ENCODE results near the gene TXN2.
"Not testable (repeated sequence)": the region's sequence is repeated elsewhere in the genome, so short reads cannot be mapped to it uniquely, and the experiment has no call there.

TXN2 gene

DNA sequence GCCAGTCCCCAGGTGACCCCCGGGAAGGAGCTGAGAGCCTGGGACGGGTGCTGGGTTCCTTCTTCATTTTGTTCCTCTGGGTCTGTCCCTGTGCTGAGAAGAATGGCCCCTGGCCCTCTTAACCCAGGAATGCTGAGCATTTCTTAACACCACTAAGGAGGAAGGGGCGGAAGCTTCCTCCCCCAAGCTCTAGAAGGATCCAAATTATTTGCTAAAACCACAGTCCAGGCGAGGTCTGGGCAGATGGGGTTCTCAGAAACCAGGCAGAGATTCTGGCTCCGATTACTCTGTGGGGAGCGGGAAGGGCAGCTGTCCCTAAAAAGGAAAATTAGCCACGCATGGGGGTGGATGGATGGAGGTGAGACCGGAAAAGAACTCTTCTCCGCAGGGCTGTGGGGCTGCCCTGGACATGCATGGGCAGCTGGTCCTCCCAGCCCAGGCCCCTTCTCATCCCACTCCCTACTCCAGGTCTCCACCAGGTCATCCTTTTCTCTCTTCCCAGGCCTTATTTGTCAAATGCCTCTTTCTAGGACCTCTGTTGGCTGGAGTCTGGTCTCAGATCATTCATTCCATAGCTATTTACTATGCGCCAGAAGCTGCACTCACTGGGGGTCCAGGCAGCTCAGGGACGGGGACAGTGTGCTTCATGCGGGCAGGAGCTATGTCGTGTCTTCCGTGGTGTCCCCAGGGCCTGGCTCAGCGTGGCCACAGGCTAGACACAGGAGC, 48.7 kb downstream of the TXN2 start:
- DNase-seq (ENCODE audit: extremely low read depth in 1 of 2, low read depth in 1 of 2) = no peak

DNA sequence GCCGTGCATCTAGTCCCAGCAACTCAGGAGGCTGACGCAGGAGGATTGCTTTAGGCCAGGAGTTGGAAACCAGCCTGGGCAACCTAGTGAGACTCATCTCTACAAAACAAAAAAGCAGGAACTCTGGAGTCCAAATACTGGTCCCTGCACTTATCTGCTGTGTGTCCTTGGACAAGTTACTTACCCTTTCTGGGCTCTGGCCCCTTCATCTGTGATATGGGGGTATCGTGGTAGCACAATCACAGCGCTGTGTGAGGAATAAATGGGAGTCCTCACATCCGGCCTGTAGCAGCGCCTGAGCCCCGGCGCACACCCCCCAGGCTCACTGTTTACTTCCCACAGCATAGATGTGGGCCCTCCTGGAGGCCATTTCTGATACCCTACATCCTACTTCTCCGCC, 49.5 kb downstream of the TXN2 start:
- DNase-seq (ENCODE audit: extremely low read depth in 1 of 2, low read depth in 1 of 2) = no peak

- DNase-seq (ENCODE audit: extremely low read depth in 1 of 2, low read depth in 1 of 2) = no peak
Observed at GRCh38 chr22:36430863-36431262, 50.6 kb downstream of the TXN2 start.

DNA sequence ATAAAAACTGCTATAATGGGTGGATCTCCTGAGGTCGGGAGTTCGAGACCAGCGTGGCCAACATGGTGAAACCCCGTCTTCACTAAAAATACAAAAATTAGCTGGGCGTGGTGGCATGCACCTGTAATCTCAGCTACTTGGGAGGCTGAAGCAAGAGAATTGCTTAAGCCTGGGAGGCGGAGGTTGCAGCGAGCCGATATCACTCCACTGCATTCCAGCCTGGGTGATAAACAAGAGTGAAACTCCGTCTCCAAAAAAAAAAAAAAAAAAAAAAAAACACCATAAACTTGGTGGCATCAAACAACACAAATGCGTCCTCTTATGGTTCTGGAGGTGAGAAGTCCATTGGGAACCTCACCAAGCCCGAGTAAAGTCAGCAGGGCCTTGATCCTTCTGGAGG, 53.5 kb downstream of the TXN2 start:
- not testable (repeated sequence) for DNase-seq (ENCODE audit: extremely low read depth in 1 of 2, low read depth in 1 of 2)

GRCh38 chr22:36425977-36426523, 55.4 kb downstream of the TXN2 start:
- DNase-seq (ENCODE audit: extremely low read depth in 1 of 2, low read depth in 1 of 2) = no peak

DNA sequence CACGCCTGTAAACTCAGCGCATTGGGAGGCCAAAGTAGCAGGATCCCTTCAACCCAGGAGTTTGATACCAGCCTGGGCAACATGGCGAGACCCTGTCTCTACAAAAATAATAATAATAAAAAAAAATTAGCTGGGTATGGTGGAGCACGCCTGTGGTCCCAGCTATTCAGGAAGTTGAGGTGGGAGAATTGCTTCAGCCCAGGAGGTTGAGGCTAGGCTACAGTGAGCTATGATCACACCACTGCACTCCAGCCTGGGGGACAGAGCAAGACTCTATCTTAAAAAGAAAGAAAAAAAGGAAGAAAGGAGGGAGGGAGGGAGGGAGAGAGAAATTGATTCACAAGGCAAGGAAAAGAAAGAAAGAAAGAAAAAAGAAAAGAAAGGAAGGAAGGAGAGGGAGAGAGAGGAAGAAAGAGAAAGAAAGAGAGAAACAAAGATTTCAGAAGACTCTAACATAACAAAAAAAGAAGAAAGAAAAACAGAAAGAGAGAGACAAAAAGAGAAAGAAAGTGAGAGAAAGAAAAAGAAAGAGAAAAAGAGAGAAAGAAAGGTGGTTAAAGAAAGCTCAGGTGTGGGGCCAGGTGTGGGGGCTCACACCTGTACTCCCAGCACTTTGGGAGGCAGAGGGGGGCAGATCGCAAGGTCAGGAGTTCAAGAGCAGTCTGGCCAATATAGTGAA, 56.4 kb downstream of the TXN2 start:
- DNase-seq (ENCODE audit: extremely low read depth in 1 of 2, low read depth in 1 of 2) = no peak

- not testable (repeated sequence) for DNase-seq (ENCODE audit: extremely low read depth in 1 of 2, low read depth in 1 of 2)
Observed at GRCh38 chr22:36424466-36424865, 57.0 kb downstream of the TXN2 start.

DNA sequence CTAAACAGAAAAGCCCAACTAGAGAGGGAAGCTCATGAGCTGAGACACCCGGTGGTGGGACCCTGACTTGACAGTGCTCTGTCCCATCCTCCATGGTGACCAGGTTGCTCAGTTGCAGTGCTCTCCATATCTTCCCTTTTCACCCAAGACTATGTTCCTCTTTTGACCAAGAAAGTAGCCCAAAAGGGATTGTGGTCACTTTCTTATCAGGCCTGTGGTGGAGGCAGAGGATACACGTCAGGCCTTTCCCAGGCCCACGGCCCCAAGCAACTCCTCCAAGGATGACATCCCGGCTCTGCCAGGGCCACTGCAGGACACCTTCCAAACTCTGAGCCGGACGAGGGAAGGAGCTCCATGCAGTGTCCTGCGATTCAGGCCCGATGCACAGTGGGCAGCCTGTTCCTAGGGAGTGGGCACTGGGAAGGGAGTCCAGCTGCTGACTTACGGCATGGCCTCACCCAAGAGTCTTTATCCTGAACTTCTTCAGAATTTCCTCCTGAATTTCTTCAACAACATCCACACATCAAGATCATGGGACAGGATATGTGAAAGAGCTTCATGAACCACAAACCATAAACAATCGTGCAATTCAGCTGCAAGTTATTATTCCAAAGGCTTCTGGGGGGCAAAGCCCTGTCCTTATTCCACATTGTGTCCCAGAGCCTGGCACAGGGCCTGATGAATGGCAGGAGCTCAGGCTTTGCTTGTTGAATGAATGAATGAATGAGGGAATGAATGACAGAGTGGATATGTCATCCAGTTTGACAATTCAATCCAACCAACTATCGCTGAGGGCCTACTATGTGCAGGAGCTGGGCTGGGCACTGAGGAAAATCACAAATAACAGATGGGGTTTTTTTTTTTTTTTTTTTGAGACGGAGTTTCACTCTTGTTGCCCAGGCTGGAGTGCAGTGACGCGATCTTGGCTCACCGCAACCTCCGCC, 57.7 kb downstream of the TXN2 start:
- DNase-seq (ENCODE audit: extremely low read depth in 1 of 2, low read depth in 1 of 2) = no peak

DNA sequence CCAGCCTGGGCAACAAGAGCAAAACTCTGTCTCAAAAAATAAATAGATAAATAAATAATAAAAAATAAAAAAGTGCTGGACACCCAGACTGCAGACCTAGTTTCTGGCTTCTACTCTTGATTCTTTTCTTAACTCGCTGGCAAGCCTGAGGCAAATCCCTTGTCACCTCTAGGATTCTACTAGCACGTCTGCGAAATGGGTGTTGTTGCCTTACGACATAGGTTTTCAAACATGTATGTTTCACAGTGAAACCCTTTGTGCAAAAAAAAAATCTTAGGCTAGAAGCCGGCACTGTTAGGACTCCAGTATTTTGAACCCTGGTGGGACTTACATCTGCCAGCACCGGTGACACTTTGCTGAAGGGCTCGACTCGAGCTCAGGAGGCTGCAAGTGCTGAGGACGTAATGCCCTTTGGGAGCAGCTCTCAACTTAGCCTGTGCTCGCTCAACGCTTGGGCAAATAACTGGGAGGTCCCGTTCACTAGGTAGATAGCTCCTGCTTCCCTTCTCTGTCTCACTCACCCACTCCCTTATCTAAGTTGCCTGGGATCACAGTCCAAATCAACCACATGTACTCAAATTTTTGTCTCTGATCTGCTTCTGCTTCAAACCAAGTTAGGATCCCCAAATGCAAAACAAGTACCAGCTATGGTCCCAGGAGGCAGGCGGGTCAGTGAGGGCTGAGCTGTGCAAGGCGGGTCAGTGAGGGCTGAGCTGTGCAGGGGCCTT, 59.0 kb downstream of the TXN2 start:
- no peak for DNase-seq (ENCODE audit: extremely low read depth in 1 of 2, low read depth in 1 of 2)

DNA sequence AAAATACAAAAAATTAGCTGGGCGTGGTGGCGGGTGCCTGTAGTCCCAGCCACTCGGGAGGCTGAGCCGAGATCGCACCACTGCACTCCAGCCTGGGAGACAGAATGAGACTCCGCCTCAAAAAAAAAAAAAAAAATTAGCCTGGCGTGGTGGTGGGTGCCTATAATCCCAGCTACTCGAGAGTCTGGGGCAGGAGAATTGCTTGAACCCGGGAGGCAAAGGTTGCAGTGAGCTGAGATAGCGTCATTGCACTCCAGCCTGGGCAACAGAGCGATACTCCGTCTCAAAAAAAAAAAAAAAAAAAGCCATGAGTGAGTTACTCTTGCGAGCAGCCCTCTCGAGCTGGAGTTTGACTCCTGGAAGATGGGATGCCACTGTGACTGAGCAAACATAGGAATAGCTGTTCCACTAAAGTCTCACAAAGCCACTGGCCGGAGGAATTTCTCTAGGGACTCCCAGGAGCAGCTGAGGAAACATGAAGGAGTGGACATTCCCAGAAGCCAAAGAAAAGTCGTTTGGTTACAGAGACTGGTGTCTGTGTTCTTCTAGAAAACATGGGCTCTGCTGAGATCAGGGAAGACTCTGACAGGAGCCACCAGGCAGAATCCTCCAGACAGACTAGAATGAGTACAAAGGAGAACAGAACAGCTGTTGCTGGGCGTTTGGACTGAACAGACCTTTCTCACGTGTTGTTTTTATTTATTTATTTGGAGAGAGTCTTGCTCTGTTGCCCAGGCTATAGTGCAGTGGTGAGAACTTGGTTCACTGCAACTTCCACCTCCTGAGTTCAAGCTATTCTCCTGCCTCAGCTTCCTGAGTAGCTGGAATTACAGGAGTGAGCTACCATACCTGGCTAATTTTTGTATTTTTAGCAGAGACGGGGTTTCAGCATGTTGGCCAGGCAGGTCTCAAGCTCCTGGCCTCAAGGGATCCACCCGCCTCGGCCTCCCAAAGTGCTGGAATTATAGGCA, 61.2 kb downstream of the TXN2 start:
- DNase-seq (ENCODE audit: extremely low read depth in 1 of 2, low read depth in 1 of 2) = no peak

DNA sequence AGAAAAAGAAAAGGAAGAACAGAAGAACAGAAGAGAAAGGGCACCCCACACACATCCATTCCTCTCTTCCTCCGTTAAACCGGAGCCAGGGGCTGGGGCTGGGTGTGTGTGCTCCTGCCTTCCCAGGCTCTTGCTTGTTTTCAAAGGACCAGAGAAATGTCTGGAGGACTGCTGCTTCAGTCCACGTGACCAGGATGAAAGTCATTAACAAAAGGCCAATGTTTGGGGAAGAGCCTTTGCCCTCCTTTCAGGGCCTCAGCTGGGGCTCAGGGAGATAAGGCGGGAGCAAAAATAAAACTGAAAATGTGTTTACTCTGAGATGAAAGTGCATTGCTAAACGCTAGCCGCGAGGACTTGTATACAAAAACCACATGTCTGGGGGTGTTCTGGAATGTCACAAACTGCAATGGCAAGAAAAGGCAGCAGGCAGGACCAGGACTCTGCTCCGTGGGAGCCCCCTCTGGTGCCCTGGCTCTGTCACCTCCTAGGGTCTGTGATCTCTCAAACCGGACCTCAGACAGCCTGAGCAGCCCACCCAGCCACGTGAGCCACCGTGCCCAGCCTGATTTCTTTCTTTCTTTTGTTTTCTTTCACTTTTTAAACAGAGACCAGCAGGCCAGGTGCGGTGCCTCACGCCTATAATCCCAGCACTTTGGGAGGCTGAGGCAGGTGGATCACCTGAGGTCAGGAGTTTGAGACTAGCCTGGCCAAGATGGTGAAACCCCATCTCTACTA, 62.1 kb downstream of the TXN2 start:
- DNase-seq (ENCODE audit: extremely low read depth in 1 of 2, low read depth in 1 of 2) = no peak

GRCh38 chr22:36417281-36417686, 64.2 kb downstream of the TXN2 start:
- no peak for DNase-seq (ENCODE audit: extremely low read depth in 1 of 2, low read depth in 1 of 2)

Data from stimulated activated CD8-positive, alpha-beta memory T cell treated with anti-CD3 and anti-CD28 coated beads, Interleukin-7, amount 100 ng/mL, for 48 hours (primary cell).